M059J (cell line): ENCODE measurements around the gene LDHA. TPM values are rescaled to one million over a fixed set of nuclear protein-coding genes. Genes with fewer than 3 reads are reported as not detected.

Experiments
- DNase-seq: peaks from one replicate; pipeline ENCODE4 v3.0.0-alpha.2; 2012; ENCODE audit warnings: low read depth
- total RNA-seq: library from RNA; depleted of rRNA; stranded (reverse); fragments of >200 nt; shearing (Covaris generic); gene quantifications from 2 replicates; pipeline ENCODE4 v1.2.3, GENCODE V29; 2014; rRNA removed

LDHA gene
- 1,651 and 2,272 TPM in 2 replicates for total RNA-seq

DNA sequence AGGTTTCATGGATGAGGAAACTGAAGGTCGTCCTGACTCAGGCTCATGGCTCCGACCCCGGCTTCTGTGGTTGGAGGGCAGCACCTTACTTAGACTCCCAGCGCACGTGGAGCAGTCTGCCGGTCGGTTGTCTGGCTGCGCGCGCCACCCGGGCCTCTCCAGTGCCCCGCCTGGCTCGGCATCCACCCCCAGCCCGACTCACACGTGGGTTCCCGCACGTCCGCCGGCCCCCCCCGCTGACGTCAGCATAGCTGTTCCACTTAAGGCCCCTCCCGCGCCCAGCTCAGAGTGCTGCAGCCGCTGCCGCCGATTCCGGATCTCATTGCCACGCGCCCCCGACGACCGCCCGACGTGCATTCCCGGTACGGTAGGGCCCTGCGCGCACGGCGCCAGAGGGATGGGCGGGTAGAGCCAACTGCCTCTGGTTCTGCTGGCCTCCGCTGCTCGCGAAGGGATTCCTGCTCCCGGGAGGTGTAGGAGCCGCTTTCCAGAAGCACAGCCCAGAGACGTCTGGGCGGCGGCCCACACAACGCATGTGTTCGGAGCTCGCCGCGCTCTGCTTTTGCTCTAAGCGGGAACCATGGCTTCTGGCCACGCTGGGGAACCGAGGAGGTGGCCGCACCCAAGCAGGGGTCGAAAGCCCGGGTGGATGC is at the start of gene LDHA:
TSS of gene LDHA (plus strand) at position 289 of the 653 bp plus-strand sequence. CDS start 2,280 bp downstream, outside the sequence.
- peak; percentile 98 for DNase-seq

DNA sequence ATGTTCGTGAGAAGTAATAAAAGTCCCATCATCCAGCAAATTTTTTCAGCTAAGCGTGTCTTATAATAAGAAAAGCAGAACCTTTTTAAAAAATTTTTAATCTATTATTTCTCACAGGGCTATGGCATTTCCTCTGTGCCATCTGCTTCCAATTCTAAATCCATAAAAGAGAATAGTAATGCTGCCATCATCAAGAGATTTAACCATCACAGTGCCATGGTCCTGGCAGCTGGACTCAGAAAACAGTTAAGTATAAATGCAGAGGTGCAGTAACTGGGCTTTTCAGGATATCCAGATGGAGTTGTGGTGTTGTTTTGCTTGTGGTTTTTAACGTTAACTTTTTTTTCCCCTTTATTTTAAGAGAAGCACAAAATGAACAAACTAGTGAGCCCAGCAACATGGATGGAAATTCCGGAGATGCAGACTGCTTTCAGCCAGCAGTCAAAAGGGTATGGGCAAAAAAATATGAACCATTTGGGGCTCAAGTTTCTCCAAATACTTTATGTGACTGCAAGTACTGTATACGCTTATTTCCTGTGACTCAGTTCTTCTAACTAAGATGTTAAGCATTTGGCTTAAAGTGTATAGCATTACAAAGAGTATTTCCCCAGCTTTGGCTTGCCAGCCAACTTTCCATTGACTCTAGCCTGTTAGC is 46.8 kb upstream of the LDHA start:
- no peak for DNase-seq

DNA sequence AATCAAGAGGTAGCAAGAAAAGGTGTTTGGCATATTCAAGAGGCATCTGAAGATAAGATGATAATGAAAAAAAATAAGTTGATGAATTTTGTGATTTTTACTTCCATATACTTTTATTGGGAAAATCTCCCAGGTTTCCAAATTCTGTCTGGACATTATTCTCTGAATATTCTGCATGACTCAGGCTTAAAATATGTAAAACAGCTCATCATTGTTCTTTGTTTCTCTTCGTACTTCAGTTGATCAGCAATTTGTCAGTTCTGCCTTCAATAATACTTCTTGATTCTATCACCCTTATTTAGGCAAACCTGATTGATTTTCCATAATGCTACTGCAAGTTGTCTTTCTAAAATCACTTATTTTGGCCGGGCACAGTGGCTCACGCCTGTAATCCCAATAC is 41.8 kb upstream of the LDHA start:
- DNase-seq = peak; percentile 23

DNA sequence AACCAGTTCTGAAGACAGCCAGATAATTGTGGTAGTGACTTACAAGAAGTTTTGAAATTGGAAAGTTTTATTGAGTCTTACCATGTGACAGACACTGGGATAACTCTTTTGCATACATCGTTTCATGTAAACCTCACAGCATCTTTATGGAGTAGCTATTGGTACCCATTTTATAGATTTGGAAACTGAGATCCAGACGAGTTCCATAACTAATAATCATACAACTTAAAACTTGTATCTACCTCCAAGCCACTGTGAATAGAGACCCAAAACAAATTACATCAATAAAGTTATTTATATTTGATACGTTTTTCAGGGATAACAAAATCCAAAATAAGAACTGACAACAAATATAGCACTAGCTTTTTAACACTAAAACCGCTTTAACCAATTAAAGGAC is 35.7 kb upstream of the LDHA start:
- no peak for DNase-seq

DNA sequence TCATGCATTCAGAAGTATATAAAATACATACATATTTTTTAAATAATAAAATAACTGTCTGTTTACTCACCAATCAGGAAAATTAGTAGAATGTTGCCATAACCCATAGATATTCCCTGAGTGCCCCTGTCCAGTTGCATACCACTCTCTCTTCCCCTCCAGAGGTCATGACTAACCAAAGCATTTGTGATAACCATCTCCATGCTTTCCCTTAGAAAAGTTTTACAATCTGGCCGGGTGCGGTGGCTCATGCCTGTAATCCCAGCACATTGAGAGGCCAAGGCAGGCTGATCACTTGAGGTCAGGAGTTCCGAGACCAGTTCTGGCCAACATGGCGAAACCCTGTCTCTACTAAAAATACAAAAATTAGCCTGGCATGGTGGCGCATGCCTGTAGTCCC is 33.2 kb upstream of the LDHA start:
- DNase-seq = peak; percentile 15

DNA sequence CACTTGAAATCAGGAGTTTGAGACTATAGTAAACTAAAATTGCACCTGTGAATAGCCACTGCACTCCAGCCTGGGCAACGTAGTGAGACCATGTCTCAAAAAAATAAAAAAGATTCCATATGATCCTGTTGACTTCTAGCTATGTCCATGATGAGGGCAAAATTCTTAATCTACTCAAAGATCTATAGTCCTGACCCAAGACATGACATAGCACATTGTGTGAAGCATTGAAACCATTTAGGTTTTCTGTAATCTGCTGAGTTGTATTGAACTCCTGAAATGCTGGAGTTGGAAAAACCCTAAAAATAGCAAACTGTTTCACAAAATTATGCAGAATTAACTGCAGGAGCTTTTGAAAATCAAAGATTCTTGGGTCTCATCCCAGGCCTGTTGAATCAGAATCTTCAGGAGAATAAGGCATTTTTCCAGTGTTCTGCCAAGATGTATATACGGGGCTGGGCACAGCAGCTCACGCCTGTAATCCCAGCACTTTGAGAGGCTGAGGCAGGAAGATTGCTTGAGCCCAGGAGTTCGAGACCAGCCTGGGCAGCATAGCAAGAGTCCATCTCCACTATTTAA is 29.8 kb upstream of the LDHA start:
- no peak for DNase-seq

DNA sequence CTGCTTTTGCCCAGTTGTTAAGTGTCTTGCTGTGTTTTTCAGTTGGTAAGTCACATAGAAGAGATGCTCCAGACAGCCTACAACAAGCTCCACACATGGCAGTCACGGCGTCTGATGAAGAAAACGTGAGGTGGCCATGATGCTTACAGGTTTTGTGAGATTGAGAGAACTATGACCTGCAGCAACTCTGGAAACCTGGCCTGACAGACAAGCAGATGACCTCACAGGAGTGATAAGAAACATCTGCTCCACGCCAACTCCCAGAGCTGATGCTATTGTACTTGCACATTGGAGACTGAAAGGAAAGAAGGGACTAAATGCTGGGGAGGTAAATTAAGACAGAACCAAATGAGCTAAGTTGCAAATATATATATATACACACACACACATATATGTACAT is 28.6 kb upstream of the LDHA start:
- DNase-seq = no peak

DNA sequence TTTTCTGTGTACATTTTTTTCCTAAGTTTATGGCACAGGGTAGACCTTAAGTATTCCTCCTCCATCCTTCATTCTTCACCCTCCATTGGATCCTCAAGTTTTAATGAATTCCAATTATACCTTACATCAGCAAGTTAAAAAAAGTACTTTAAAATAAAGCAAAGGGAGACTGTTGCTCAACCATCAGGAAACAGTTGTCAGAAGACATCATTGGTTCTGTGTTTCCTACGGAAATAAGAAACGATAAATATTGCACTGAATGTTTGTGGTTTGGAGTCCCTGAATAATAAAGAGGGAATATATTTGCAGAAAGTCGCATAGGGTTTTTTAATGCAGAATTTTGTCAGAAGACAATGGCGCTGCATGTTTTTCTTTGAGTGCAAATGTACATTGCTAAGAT is 28.1 kb upstream of the LDHA start:
- DNase-seq = no peak

DNA sequence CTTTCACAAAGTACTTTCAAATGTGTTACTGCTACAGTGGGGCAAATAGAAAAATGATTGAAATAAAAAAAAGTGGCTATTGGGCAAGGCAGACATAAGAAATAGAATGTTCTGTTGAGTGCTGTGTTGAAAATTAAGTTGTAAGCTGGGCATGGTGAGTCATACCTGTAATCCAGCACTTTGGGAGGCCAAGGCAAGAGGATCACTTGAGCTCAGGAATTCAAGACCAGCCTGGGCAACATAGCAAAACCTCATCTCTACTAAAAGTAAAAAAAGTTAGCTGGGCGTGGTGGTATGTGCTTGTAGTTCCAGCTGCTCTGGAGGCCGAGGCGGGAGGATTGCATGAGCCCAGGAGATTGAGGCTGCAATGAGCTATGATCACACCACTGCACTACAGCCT is 26.9 kb upstream of the LDHA start:
- DNase-seq = peak; percentile 48

DNA sequence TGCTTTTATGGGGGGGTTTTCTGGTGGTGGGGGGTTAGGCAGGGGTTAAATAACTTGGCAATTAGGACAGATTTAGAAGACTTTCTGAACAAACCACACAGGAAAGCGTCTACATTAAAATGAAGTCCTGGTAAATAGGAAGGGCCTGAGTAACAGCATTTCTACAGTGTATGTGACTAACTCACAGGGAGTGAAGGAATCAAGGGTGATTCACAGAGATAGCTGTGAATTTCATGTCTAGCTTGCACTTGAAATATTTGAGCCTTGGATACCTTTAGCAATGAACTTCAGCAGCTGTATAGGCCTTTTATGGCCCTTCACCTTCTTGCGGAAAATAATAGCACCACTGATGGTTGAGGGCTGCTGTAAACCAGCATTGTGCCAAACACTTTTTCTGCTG is 26.1 kb upstream of the LDHA start:
- peak; percentile 47 for DNase-seq

DNA sequence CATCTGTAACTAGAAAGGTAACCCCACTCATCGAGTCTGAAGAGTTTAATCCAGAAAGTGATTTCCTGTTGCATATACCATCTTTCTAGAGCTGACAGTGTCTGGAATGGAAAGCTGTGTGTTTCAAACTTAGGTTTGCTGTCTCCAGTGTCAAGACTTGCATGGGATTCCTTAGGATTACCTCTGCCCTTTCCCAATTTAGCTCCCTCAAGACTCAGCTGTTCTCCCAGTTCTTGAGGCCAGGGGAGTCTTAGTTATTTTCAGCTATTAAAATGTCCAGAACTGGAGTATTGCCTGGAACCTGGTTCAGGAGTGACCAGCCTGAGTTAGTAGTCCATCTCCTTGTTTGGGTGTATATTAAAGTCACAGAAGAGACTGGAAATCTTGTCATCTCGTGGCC is 25.0 kb upstream of the LDHA start:
- no peak for DNase-seq

DNA sequence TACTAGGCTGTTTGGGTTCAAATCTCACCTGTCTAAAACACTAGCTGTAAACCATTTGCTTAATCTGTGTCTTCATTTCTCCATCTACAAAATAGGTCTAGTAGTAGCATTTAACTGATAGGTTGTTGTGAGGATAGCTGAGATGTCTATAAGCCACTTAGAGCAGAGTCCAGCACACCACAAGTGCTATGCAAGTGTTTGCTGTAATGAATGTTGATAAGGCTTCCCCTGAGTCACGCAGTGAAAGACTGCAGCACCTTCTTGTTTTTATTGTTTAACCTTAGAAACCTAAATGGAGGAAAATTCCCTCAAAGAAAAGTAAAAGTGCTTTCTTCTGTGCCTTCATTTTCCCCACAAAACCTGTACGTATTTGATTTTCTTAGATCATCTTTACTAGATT is 23.1 kb upstream of the LDHA start:
- no peak for DNase-seq

DNA sequence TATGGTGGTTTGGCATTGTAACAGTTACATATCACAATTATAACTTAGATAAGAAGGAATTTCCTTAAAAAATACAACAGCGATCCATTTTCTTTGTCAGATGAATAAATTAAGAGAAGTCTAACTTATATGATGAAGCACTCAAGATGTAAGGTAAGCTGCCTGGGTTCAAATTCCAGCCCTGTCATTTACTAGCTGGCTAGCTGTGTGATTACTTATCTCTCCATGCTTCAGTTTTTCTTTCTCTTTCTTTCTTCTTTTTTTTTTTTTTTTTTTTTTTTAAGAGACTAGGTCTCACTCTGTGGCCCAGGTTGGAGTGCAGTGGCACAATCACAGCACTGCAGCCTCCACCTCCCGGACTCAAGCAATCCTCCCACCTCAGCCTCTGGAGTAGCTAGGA is 22.2 kb upstream of the LDHA start:
- no peak for DNase-seq

DNA sequence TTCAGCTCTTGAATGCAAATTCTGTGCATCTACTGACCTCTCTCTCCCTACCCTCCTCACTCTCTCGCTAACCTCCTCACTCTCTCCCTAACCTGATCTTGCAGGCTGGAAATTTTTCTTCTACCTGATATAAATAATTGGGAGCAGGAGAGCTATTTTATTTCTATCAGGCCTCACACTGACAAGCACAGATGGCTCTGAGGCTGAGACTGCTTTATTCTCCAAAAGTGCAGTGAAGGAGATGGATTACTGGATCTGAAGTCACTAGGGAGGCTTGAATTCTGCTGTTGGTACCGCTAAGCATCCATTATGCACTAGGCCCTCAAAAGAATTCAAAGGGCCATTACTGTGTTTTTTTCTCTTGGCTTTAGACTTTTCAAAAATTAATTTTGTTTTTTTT is 19.4 kb upstream of the LDHA start:
- DNase-seq = no peak

DNA sequence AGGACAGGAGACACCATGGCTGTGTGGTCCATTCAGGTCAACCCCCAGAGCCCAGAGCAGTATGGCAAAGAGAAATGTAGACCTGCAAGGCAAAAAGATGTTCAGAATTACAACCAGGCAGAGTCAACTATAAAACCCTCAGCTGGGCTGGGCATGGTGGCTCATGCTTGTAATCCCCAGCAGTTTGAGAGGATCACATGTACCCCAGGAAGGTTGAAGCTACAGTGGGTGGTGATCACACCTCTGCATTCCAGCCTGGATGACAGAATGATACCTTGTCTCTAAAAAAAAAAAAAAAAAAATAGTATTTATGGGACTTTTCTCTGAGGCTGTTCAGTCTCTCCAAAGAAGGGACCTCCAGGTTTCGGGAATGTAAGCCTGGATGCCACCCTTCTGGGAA is 18.4 kb upstream of the LDHA start:
- DNase-seq = no peak

DNA sequence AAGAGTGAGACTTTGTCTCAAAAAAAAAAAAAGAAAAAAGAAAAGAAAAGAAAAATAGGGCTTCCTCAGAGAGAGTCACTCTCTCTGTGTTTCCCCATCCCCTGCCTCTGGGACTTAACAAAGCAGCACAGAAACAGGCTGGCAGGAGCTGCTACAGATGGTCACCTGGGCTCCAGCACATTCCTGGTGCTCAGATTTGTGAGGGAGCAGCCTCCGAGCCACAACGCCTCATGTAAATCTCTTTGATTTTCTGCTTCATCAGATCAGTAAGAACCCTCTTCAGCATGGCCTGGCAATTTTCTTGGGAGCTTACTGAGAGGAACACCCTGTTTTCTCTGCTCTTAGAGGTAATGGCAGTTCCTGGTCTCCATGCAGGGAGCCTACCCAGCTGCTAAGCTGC is 15.2 kb upstream of the LDHA start:
- no peak for DNase-seq

DNA sequence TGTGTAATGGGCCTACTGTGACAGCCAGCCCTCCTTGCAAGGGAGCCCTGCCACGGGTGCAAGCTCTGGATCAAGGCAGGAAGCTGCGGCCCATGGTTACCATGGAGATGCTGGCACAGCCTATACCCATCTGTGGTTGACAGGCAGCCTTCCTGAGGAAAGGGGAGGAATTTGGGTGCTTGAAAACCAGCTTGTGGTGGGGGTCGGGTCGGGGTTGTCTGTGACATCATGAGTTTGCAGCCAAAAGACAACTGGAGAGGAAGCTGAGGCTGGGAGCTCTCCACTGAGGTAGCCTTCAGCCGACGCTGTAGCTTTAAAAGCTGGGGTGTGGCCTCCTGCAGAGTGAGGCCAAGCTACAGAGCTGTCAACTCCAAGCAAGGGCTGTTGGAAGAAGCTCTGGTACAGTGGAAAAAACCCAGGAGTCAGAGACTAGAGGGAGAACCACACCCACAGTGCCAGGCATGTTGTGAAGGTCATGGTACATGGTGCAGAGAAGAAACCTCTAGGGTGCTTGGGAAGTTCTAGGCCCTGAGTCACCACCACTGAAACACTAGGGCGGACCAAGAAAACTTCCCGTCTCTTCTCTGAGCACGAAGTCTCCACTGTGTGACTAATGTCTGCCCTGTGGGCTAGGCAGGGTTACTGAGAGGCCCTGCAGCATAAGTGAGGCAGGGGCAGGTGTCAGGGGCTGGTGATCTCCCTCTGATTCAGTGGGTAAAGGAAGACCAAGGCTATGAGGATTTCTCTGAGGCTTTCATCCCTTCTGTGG is 10.8 kb upstream of the LDHA start:
- DNase-seq = peak; percentile 100

DNA sequence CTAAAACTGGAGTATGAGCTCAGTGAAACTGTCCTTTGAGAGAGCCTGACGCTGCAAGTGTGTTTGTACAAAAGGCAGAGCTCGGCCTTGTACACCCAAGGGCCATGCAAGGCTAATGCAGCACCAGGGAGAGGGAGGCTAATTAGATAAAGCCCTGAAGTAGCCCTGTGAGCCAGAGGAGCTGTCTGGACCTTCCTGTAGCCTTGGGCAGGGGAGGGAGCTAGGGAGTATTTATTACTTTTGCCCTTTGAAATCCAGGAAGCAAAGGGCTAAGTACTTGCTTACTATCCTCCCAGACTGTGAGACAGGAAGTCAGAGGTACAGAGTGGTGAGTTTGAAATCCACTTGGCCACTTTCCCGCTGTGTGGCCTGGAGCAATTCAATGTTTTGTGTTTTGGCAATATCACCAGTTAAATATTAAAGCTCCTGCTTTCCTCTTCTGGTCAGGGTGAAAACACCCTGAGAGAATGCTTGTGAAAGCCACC is 10.2 kb upstream of the LDHA start:
- DNase-seq = peak; percentile 98

DNA sequence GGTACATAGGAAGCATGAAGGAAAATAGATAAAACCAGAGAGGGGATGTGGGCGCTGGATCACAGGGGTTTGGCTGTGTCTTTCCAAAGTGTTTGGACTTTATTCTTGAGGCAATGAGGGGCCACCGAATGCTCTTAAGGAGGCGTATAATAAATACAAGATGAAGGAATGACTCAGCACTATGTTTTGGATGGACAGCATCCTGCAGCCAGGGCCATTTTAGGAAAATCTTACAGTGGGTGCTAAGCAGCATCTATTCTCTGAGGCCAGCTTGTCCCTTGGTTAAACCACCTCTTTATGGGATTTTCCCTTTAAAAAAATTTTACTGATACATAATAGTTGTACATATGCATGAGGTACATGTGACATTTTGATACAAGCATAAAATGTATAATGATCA is 4.3 kb upstream of the LDHA start:
- DNase-seq = no peak

DNA sequence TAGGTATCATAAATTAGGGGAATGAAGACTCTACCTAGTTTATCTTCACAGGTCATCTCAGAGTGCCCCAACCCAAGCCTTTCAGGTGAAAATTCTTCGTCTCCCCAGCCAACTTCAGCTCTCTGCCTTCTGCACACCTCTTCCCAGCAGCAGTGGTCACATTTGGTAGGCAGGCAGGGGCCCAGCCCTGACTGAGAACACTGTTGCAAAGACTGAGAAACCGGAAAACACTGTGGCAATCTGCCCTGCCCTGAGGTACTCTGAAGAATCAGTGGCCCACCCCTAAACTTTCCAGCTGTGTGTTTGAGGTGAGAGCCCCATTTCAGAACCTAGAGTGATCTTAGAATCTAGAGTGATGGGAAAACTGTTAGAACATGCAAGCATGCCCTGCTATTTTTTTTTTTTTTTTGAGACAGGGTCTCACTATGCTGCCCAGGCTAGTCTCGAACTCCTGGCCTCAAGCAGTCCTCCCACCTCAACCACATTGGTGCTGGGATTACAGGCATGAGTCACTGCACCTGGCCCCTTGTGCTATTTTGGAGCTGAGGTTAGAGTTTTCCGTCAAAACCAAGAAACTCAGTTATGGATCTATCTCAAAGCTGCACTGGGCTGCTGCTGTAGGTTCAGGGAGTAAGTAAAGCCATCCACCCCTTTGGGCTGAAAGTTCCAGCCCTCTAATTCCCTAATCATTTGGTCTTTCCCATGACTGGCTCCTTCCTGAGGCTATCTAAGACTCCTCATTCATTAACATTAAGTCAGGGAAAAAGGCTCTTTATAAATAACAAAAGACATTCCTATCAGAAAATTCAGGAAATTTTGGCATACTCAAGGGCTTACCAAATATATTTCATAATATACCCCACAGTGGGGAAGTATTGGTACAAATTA is 1.7 kb upstream of the LDHA start:
- peak; percentile 46 for DNase-seq

DNA sequence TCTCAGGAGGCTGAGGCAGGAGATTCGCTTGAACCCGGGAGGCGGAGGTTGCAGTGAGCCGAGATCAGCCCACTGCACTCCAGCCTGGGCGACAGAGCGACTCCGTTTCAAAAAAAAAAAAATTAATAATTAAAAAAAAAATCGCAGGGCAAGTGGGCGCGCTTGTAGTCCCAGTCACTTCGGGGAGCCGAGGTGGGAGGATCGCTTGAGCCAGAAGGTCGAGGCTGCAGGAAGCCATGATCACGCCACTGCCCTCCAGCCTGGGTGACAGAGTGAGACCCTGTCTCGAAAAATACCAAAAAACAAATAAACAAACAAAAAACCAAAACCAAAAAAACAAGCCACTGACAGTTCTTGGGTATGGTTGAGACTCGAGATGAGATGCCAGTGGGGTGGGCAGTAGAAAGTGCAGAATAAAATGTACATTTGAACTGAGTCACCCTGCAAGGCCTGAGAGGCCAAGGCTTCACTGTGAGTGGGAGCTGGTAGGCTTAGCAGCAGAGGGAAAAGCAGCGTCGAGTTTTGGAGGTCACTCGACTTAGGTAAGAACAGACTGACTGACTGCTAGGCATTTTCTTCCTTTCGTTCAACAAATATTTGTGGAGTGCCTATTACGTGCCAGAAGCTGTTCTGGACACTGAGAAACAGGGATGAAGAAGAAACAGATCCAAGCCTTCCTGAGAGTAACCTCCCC is 635 bp upstream of the LDHA start:
- DNase-seq = no peak
